ENCODE data around the gene CHURC1. TPM values are rescaled to one million over a fixed set of nuclear protein-coding genes. Genes with fewer than 3 reads are reported as not detected.

CHURC1 gene
- total RNA-seq, 1 donor from 2014 or later: 33.1 TPM

GRCh38 chr14:64971491-64971942 is 57.3 kb downstream of the CHURC1 start:
- peaks cover 22% of the 10 kb centered on the region for H3K27me3 Mint-ChIP-seq (ENCODE audit: low read depth)
- no peak overlapping the region for H3K27ac Mint-ChIP-seq (ENCODE audit: unreplicated experiment)
- H3K4me1 Mint-ChIP-seq: peaks cover 9% of the 10 kb centered on the region
- H3K9me3 Mint-ChIP-seq: no peaks in the 10 kb centered on the region
- no peak for TF ChIP-seq CTCF (conservative IDR thresholded peaks at IDR 0.05)
- peak overlapping the region; percentile 90 for H3K4me3 Mint-ChIP-seq
- H3K36me3 Mint-ChIP-seq (ENCODE audit: low read depth): no peaks in the 10 kb centered on the region
- no peak for DNase-seq (ENCODE audit: low read depth, low spot score)

GRCh38 chr14:64971943-64972791 is 57.9 kb downstream of the CHURC1 start, which contains the start of gene RAB15:
RAB15 (minus strand) TSS chr14:64972336; CDS start chr14:64972076, 260 bp downstream.
- H3K36me3 Mint-ChIP-seq (ENCODE audit: low read depth): no peaks in the 10 kb centered on the region
- no peaks in the 10 kb centered on the region for H3K9me3 Mint-ChIP-seq
- no peak for TF ChIP-seq CTCF (conservative IDR thresholded peaks at IDR 0.05)
- peak; percentile 43 for DNase-seq (ENCODE audit: low read depth, low spot score)
- H3K4me3 Mint-ChIP-seq: peak within 1 kb of the TSS; percentile 90
- H3K27ac Mint-ChIP-seq (ENCODE audit: unreplicated experiment): no peak within 1 kb of the TSS
- peaks cover 26% of the 10 kb centered on the region for H3K27me3 Mint-ChIP-seq (ENCODE audit: low read depth)
- H3K4me1 Mint-ChIP-seq: peaks cover 12% of the 10 kb centered on the region

DNA sequence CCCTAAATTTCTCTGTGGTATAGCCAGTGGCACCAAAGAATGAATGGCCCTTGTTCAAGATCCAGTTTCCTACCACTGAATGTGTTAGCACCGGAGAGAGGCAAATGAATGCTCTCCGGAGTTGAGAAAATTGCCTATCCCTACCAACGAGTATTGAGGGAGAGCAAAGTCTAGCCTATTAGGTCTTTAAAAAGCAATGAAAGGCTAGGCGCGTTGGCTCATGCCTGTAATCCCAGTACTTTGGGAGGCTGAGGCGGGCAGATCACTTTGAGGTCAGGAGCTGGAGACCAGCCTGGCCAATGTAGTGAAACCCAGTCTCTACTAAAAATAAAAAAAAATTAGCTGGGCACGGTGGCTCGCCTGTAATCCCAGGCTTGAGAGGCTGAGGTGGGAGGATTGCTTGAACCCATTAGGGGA is 58.8 kb downstream of the CHURC1 start:
- DNase-seq (ENCODE audit: low read depth, low spot score): no peak
- peaks cover 27% of the 10 kb centered on the region for H3K27me3 Mint-ChIP-seq (ENCODE audit: low read depth)
- no peak for TF ChIP-seq CTCF (conservative IDR thresholded peaks at IDR 0.05)
- H3K27ac Mint-ChIP-seq (ENCODE audit: unreplicated experiment): no peak overlapping the region
- H3K36me3 Mint-ChIP-seq (ENCODE audit: low read depth): no peaks in the 10 kb centered on the region
- peaks cover 12% of the 10 kb centered on the region for H3K4me1 Mint-ChIP-seq
- H3K9me3 Mint-ChIP-seq: no peaks in the 10 kb centered on the region
- peak overlapping the region; percentile 89 for H3K4me3 Mint-ChIP-seq

DNA sequence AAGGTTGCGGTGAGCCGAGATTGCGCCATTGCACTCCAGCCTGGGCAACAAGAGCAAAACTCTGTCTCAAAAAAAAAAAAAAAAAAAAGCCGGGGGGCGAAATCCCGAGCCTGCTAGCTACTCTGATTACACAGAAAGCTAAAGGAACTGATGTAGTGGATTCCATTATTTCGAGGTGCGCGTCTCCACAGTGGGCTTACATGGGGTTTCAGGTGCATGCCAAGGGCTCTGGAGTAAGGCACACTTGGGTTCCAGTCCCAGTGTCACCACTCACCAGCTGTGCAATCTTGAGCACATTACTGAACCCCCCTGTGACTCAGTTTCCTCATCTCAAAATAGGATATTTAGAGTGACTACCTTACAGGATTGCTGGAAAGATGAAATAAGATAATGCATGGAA is 59.6 kb downstream of the CHURC1 start:
- Mint-ChIP-seq H3K4me1 (peaks cover 17% of the 10 kb centered on the region), H3K27ac (ENCODE audit: unreplicated experiment) (no peak overlapping the region), H3K9me3 (no peaks in the 10 kb centered on the region), H3K4me3 (peak overlapping the region; percentile 51), H3K27me3 (ENCODE audit: low read depth) (peaks cover 32% of the 10 kb centered on the region), H3K36me3 (ENCODE audit: low read depth) (no peaks in the 10 kb centered on the region)
- TF ChIP-seq CTCF (conservative IDR thresholded peaks at IDR 0.05): no peak
- DNase-seq (ENCODE audit: low read depth, low spot score): no peak

GRCh38 chr14:64974563-64974962 is 60.3 kb downstream of the CHURC1 start:
- DNase-seq (ENCODE audit: low read depth, low spot score): no peak
- no peaks in the 10 kb centered on the region for H3K36me3 Mint-ChIP-seq (ENCODE audit: low read depth)
- no peaks in the 10 kb centered on the region for H3K9me3 Mint-ChIP-seq
- no peak overlapping the region for H3K27ac Mint-ChIP-seq (ENCODE audit: unreplicated experiment)
- H3K27me3 Mint-ChIP-seq (ENCODE audit: low read depth): peaks cover 35% of the 10 kb centered on the region
- peaks cover 12% of the 10 kb centered on the region for H3K4me1 Mint-ChIP-seq
- H3K4me3 Mint-ChIP-seq: peak overlapping the region; percentile 64
- TF ChIP-seq CTCF (conservative IDR thresholded peaks at IDR 0.05): no peak

All from neural crest cell (in vitro differentiated cells).